GM18505 (cell line): Measurements from ENCODE around the gene DPYD.
A peak's percentile ranks its signal among the peaks of the same experiment; 100 is the strongest.

Experiments used
- ATAC-seq: cut with Tn5 transposase; IDR thresholded peaks from one replicate; pipeline ENCODE4 v1.9.1; 2021; ENCODE audit not compliant: unreplicated experiment
- POLR2A ChIP-seq: IDR thresholded peaks from 4 replicates; pipeline ENCODE4 v1.6.1; 2011; ENCODE audit warnings: borderline replicate concordance; ENCODE audit not compliant: insufficient read depth, insufficient read length; ENCODE audit errors: extremely low read depth

DPYD gene

DNA sequence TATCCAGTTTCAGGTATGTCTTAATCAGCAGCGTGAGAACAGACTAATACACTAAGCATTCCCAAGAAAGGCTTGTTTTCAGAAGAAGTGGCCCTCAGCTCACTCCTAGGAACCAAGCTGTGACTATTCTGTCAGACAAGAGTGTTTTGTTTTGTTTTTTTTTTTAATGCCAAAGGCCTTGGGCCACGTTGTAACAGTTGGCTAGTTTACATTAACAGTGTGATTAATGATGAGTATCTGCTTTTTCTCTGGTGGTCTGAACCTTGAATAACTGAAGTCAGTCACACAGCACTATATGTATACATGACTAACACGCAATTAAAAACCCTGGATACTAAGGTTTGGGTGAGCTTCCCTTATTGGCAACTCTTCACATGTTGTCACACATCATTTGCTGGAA lies 21.9 kb downstream of the DPYD start:
- ATAC-seq = no peak
- TF ChIP-seq POLR2A = no peak

DNA sequence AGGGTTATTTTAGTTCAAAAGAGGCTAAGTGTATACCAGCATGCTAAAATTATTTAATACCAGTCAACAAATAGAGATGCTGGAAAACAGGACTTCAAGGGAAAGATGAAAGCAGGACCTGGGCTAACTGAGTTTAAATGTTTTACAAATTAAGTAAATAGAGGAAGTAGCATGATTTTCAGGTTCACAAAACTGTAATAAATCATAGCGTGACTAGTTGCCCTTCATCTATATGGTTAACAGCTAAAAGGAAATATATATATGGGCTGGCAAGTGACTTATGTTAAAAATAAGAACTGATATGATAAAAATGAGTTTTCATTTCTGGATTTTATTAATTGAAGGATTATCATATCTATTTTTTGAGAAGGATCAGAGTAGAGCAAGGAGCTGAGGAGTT lies 25.6 kb downstream of the DPYD start:
- TF ChIP-seq POLR2A = no peak
- ATAC-seq = no peak

GRCh38 chr1:97893844-97894243 lies 27.0 kb downstream of the DPYD start:
- no peak for ATAC-seq
- no peak for TF ChIP-seq POLR2A

DNA sequence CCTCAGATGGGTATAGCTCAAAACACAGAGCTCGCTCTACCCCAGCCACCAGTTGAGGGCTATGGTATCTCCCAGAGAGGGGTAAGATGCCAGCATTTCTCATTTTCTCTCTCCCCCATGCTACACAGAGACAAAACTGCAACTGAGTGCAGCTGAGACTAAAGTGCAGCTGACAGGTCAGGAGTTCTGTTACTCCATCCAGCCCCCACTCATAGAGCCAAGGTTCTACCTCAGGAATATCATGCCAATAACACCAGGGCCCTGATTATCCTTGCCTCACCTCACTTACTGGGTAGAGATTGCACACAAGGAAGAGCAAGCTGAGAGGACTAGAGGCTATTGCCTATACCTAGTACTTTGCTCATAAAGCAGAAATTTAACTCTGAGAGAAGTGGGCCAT lies 34.6 kb downstream of the DPYD start:
- ATAC-seq = no peak
- TF ChIP-seq POLR2A = no peak

- ATAC-seq = no peak
- no peak for TF ChIP-seq POLR2A
Observed at GRCh38 chr1:97883823-97884222, 37.0 kb downstream of the DPYD start.

- ATAC-seq = no peak
- TF ChIP-seq POLR2A = no peak
Observed at GRCh38 chr1:97877307-97877706, 43.5 kb downstream of the DPYD start.

GRCh38 chr1:97875996-97876395 lies 44.8 kb downstream of the DPYD start:
- no peak for TF ChIP-seq POLR2A
- ATAC-seq = no peak

DNA sequence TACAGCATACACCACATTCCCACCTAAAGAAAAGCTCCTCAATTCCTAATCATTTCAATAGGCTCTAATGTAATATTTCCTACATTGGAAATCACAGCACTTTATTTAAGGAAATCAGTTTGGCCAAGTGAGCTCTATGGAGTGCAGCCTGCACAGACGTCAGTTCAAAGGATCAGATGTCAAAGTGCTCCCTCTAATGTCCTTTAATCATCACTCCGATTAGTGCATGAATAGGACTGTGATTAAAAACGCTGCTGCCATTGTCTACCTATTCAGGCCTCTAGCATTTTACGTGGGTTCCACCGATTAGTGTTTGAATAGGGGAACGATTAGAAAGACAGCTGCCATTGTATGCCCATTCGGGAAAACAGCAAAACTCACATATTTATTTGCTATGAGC lies 50.2 kb downstream of the DPYD start:
- ATAC-seq = no peak
- no peak for TF ChIP-seq POLR2A

DNA sequence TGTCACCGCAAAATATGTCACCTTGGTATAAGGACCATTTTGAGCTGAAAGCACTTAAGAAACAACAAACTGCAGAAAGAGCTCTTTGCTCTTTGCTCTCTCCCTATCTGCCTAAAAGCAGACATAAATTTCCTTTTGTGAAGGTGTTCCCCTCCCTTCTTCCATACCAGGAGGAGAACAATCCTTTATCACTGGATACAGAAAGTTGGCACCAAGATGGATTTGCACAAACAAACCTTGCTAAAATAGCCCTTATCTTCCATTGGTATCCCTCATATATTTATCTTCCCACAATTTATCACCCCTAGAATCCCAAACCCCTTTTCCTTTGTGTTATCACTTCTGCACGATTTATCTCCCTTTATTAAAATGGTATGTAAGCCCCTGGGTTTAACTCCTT lies 51.4 kb downstream of the DPYD start:
- ATAC-seq = no peak
- TF ChIP-seq POLR2A = no peak

DNA sequence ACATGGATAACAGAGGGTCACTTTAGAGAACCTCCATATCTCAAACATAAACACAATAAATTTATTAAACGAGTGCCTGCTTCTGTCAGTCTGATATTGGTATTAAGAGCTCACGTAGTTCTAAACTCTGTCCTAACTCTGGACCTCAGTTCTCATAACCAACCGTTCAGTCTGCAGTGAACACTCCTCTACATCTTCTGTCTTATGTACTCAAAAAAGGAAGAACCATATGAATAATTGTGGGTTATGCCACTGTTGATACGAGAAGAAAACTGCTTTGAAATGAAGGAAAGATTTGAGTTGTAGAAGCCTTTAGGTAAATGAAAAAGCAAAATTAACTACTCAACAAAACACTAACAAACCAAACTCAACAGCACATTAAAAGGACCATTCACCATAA lies 53.7 kb downstream of the DPYD start:
- no peak for TF ChIP-seq POLR2A
- ATAC-seq = no peak

GRCh38 chr1:97864615-97865014 lies 56.2 kb downstream of the DPYD start:
- ATAC-seq = no peak
- TF ChIP-seq POLR2A = no peak

DNA sequence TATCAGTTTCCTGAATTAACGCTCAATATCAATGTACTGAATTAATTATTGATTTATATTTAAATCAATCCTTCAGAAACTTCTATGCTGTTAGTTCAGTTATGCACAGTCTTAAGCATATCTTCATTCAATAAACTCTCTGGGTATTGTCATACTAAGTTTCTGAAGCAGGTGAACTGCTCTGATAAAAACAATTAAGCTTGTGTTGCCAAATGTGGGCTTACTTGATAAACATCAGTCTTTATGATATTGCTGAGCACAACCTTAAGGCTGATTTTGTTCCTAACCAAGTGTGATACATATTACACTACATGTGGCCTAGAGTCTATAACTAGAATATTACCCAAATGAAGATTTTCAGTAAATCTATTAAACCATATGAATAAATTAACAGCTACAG lies 67.6 kb downstream of the DPYD start:
- TF ChIP-seq POLR2A = no peak
- ATAC-seq = no peak

DNA sequence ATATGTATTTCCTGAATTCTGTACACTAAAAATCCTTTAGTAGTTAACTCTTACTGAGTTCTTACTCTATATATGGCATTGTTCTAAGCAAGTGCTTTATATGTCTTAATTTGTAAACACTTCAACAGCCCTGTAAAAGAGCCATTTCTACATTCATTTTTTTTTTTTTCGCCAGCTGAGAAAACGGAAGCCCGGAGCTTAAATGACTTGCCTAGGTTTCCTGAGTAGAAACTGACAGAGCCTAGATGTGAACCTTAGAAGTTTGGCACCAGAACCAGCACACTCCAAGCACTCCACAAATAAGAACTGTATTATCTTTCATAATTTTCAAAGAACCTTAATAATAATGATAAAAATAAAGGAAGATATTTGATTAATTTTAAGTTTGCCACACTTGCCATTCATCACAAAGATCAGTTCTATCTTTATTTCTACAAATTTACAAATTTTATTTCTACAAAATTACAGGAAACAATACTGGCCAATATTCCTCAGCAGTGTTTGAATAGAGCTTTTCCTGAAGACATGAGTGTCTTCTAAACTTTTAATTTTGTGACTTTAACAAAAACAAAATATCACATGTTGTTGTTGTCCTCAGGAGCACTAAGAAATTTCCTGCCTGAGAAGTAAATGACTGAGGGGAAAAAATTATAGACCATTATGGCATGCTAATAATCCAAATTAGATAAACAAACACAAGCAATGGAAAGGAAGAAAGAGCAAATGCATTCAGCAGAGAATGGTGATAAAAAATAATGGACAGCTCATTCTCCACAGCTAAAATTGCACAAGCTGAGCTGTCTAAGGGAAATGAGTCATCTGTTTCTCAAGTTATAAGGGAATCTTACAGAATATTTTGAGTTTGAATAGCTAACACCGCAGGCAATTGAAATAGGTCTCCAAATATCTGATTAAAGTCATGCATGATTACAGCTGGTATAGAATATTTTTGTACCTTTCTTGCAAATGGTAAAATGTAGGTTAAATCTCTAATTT lies 71.2 kb downstream of the DPYD start:
- no peak for TF ChIP-seq POLR2A
- ATAC-seq = peak; percentile 41

DNA sequence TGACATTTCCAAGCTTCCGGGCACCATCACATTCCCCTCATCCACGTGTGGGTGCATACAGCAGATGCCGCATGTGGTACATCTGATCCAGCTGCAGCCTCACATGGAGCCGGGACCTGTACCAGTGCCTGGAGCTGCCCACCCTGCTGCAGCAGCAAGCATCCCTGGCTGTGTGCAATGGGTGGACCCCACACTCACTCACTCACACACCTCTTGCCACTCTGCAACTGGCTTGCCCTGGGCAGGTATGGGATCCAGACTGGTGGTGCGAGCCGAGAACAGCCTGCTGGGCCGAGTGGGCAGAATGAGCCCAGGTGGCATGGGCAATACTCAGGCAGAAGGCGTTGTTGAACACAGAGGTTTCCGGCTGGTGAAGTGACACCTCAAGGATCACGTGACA lies 75.0 kb downstream of the DPYD start:
- no peak for ATAC-seq
- TF ChIP-seq POLR2A = no peak
